Measurements from ENCODE around the gene CDC40. TPM values are rescaled to one million over a fixed set of nuclear protein-coding genes. Genes with fewer than 3 reads are reported as not detected.

CDC40 gene
- total and polyA plus RNA-seq, 9 of the 15 experiments (the other 6 are each of a cell fraction or from before 2014, with no cell fraction given), result 9.7 to 26.3 (median 15.7) TPM

GRCh38 chr6:110198561-110198960 is 18.3 kb downstream of the CDC40 start (continued):
- TF ChIP-seq, protein P1, sequence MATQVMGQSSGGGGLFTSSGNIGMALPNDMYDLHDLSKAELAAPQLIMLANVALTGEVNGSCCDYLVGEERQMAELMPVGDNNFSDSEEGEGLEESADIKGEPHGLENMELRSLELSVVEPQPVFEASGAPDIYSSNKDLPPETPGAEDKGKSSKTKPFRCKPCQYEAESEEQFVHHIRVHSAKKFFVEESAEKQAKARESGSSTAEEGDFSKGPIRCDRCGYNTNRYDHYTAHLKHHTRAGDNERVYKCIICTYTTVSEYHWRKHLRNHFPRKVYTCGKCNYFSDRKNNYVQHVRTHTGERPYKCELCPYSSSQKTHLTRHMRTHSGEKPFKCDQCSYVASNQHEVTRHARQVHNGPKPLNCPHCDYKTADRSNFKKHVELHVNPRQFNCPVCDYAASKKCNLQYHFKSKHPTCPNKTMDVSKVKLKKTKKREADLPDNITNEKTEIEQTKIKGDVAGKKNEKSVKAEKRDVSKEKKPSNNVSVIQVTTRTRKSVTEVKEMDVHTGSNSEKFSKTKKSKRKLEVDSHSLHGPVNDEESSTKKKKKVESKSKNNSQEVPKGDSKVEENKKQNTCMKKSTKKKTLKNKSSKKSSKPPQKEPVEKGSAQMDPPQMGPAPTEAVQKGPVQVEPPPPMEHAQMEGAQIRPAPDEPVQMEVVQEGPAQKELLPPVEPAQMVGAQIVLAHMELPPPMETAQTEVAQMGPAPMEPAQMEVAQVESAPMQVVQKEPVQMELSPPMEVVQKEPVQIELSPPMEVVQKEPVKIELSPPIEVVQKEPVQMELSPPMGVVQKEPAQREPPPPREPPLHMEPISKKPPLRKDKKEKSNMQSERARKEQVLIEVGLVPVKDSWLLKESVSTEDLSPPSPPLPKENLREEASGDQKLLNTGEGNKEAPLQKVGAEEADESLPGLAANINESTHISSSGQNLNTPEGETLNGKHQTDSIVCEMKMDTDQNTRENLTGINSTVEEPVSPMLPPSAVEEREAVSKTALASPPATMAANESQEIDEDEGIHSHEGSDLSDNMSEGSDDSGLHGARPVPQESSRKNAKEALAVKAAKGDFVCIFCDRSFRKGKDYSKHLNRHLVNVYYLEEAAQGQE (IDR thresholded peaks at IDR 0.05; ENCODE audit: borderline replicate concordance), result no peak
- TF ChIP-seq, protein P1 (CRISPR knock-in tag; IDR thresholded peaks at IDR 0.05; ENCODE audit: low read depth), result no peak
- TF ChIP-seq FOXK1 (CRISPR knock-in tag; IDR thresholded peaks at IDR 0.05; ENCODE audit: borderline replicate concordance) (no peak), ETS2 (tag; IDR thresholded peaks at IDR 0.05; ENCODE audit: borderline replicate concordance, poor library complexity, severe bottlenecking) (no peak), HNRNPL (IDR thresholded peaks at IDR 0.05; ENCODE audit: low read depth, low read length) (no peak), ILF3 (IDR thresholded peaks at IDR 0.05; ENCODE audit: borderline replicate concordance) (no peak), ZNF76 (CRISPR knock-in tag; IDR thresholded peaks at IDR 0.05; ENCODE audit: borderline replicate concordance) (0 out of 2 replicates have a peak, but pooled peaks have one; percentile 67), NR3C1 (CRISPR knock-in tag; IDR thresholded peaks at IDR 0.05) (no peak), L3MBTL2 (IDR thresholded peaks at IDR 0.05) (no peak), CEBPB (tag; IDR thresholded peaks at IDR 0.05) (no peak), ZNF699 (CRISPR knock-in tag; IDR thresholded peaks at IDR 0.05; ENCODE audit: insufficient replicate concordance) (no peak), MCM3 (IDR thresholded peaks at IDR 0.05) (no peak), FOXM1 (IDR thresholded peaks at IDR 0.05; ENCODE audit: low read depth) (no peak), FOXM1 (CRISPR knock-in tag; IDR thresholded peaks at IDR 0.05; ENCODE audit: low read depth) (no peak), MTA2 (IDR thresholded peaks at IDR 0.05; ENCODE audit: low read depth) (no peak)
- TF ChIP-seq, protein P2, sequence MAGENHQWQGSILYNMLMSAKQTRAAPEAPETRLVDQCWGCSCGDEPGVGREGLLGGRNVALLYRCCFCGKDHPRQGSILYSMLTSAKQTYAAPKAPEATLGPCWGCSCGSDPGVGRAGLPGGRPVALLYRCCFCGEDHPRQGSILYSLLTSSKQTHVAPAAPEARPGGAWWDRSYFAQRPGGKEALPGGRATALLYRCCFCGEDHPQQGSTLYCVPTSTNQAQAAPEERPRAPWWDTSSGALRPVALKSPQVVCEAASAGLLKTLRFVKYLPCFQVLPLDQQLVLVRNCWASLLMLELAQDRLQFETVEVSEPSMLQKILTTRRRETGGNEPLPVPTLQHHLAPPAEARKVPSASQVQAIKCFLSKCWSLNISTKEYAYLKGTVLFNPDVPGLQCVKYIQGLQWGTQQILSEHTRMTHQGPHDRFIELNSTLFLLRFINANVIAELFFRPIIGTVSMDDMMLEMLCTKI (IDR thresholded peaks at IDR 0.05; ENCODE audit: partially characterized antibody), result no peak
